Measurements from ENCODE around the gene ATXN1. TPM values are rescaled to one million over a fixed set of nuclear protein-coding genes. Genes with fewer than 3 reads are reported as not detected.

Gene ATXN1
- total RNA-seq, 1 donor from 2014 or later = 107 TPM

DNA sequence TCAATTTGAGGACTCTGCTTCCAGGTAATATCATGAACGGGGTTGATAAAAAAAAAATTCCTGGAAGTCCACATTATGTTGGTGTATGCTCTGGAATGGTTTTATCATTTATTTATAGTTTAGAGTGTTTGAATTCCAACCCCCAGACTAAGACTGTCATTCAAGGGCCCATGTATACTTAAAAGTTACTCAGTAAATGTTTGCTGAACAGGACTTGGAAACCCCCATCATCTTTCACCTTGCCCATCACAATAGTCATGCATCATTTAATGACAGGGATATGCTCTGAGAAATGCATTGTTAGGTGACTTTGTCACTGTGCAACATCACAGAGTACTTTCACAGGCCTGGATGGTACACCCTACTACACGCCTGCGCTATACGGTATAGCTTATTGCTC is 104.8 kb downstream of the ATXN1 start:
- DNase-seq (ENCODE audit: low spot score) = no peak
- H3K27ac Mint-ChIP-seq = no peak overlapping the region
- peaks cover 77% of the 10 kb centered on the region for H3K4me1 Mint-ChIP-seq (ENCODE audit: low read depth)
- H3K27me3 Mint-ChIP-seq (ENCODE audit: insufficient read depth) = no peaks in the 10 kb centered on the region
- peaks cover 49% of the 10 kb centered on the region for H3K36me3 Mint-ChIP-seq (ENCODE audit: low read depth)
- no peak overlapping the region for H3K4me3 Mint-ChIP-seq
- intact Hi-C loops (cut with micrococcal nuclease) = loop anchor here (5.0 kb wide), 2 partner anchors 181 to 301 kb away; no protein-coding TSS in a partner anchor
- H3K9me3 Mint-ChIP-seq = peaks cover 3% of the 10 kb centered on the region

DNA sequence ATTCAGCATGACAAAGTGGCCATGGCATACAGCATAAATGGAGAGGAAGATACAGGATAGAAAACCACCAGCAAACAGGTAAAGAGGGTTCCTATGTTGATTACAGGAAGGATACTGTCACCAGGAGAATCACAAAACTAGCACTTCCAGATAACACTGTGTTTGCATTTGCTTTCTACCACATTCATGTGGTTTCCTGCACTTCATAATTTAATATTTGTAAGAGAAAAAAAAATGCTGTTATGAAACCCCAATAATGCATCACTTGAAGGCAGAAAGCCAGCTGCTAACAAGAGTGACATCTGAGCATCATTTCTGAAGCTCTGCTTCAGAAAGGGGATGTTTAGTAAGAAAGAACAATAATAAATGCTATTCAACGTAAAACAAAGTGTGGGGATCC is 106.6 kb downstream of the ATXN1 start:
- Mint-ChIP-seq H3K27ac (peak overlapping the region; percentile 90), H3K36me3 (ENCODE audit: low read depth) (peaks cover 53% of the 10 kb centered on the region), H3K4me1 (ENCODE audit: low read depth) (peaks cover 79% of the 10 kb centered on the region), H3K9me3 (no peaks in the 10 kb centered on the region), H3K4me3 (peak overlapping the region; percentile 67), H3K27me3 (ENCODE audit: insufficient read depth) (no peaks in the 10 kb centered on the region)
- no peak for DNase-seq (ENCODE audit: low spot score)
- intact Hi-C loops (cut with micrococcal nuclease) = loop anchor here (5.0 kb wide), 2 partner anchors 183 to 303 kb away; no protein-coding TSS in a partner anchor

DNA sequence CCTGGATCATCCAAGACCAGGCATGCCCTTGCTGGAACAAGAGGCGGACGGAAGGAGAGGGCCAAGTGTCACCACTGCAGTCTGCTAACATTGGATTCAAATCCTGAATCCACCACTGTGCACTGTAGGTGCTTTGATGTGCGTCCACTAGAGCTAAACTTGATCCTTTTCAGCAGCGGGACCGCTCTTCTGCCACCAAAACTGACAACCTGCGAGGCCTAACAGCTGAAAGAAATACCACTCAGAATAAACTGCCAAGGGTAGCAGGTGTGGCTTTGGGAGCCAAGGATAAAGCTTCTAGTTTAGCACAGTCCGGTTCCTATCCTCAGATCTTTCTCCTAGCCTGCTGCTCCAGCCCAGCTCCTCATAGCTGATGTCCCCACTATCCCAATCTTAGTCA is 108.0 kb downstream of the ATXN1 start:
- no peaks in the 10 kb centered on the region for H3K9me3 Mint-ChIP-seq
- intact Hi-C loops (cut with micrococcal nuclease) = no loop called here
- H3K4me3 Mint-ChIP-seq = no peak overlapping the region
- peaks cover 49% of the 10 kb centered on the region for H3K36me3 Mint-ChIP-seq (ENCODE audit: low read depth)
- DNase-seq (ENCODE audit: low spot score) = no peak
- H3K27me3 Mint-ChIP-seq (ENCODE audit: insufficient read depth) = no peaks in the 10 kb centered on the region
- peak overlapping the region; percentile 59 for H3K27ac Mint-ChIP-seq
- peaks cover 67% of the 10 kb centered on the region for H3K4me1 Mint-ChIP-seq (ENCODE audit: low read depth)

DNA sequence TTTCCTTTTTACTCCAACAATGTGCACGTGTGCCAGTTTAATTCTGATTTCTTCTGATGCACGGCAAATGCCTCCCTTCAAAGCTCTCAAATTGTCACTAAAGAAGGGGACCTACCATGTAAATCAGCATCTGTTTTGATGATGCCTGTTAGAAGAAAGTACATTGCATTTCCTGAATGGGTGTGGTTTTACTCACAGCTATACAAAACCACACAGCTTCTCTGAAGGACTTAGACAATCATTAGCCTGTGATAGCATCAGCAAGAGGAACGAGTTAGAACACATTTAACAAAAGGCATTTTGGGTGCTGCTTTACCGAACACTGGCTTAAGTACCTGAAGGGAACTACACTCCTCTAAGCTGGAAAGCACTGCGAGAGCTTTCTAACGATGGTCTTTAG is 109.4 kb downstream of the ATXN1 start:
- Mint-ChIP-seq H3K4me1 (ENCODE audit: low read depth) (peaks cover 59% of the 10 kb centered on the region), H3K9me3 (no peaks in the 10 kb centered on the region), H3K27ac (peak overlapping the region; percentile 87), H3K27me3 (ENCODE audit: insufficient read depth) (no peaks in the 10 kb centered on the region), H3K4me3 (peak overlapping the region; percentile 20), H3K36me3 (ENCODE audit: low read depth) (peaks cover 45% of the 10 kb centered on the region)
- peak; percentile 42 for DNase-seq (ENCODE audit: low spot score)
- intact Hi-C loops (cut with micrococcal nuclease) = loop anchor here (2.0 kb wide), 1 partner anchor 17 kb away; no protein-coding TSS in a partner anchor

DNA sequence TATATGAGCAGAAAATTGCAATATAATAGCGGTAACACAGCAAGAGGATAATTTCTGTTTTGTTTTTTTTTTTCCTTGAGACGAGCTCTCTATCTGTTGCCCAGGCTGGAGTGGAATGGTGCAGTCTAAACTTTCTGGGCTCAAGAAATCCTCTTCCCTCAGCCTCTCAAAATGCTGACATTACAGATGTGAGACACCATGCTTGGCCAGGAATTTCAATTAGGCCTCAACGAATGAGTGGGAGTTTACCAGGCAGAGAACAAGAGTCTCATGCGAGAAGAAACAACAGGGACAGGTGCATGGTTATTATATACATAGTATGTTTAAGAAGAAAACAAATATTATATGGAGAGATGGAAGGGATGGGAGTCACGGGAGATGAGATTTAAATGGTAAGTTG is 111.4 kb downstream of the ATXN1 start:
- Mint-ChIP-seq H3K36me3 (ENCODE audit: low read depth) (peaks cover 53% of the 10 kb centered on the region), H3K27ac (no peak overlapping the region), H3K27me3 (ENCODE audit: insufficient read depth) (no peaks in the 10 kb centered on the region), H3K4me3 (no peak overlapping the region), H3K9me3 (no peaks in the 10 kb centered on the region), H3K4me1 (ENCODE audit: low read depth) (peaks cover 67% of the 10 kb centered on the region)
- intact Hi-C loops (cut with micrococcal nuclease) = loop anchor here (2.0 kb wide), 1 partner anchor 15 kb away; no protein-coding TSS in a partner anchor
- no peak for DNase-seq (ENCODE audit: low spot score)

DNA sequence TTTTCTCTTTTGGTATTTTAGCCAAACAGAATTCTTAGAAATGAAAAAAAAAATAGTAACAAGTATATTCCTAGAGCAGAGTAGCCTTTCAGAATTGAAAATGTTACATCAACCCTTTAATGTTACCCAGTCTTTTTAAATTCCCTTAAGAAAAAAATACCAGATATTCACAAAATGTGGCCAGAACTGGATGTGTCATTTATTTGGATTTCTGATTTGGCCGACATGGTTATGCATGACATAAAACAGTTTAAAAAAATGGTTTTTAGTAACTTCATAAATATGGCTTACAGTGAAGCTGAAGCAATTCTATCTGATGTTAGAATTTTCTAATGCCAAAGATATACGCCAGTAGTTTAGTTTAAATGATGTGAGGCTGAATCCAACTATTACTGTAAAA is 112.0 kb downstream of the ATXN1 start:
- intact Hi-C loops (cut with micrococcal nuclease) = no loop called here
- Mint-ChIP-seq H3K9me3 (no peaks in the 10 kb centered on the region), H3K27ac (no peak overlapping the region), H3K4me1 (ENCODE audit: low read depth) (peaks cover 64% of the 10 kb centered on the region), H3K27me3 (ENCODE audit: insufficient read depth) (no peaks in the 10 kb centered on the region), H3K36me3 (ENCODE audit: low read depth) (peaks cover 51% of the 10 kb centered on the region), H3K4me3 (no peak overlapping the region)
- DNase-seq (ENCODE audit: low spot score) = no peak

DNA sequence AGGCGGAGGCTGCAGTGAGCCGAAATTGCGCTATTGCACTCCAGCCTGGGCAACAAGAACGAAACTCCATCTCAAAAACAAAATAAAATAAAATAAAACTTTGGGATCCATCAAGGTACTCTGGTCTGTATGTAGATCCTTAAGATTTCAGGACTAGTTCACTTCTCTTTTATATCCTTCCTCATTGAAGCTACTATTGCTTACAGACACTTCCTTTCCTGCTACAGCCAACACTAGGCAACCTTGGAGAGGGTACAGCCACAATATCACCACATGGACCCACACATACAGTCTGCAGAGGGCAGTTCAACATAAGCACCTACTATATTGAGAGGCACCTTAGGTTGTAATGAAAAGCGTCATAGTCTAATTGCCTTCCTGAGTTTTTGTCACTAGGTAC is 113.3 kb downstream of the ATXN1 start:
- H3K36me3 Mint-ChIP-seq (ENCODE audit: low read depth) = peaks cover 50% of the 10 kb centered on the region
- H3K27me3 Mint-ChIP-seq (ENCODE audit: insufficient read depth) = no peaks in the 10 kb centered on the region
- no peaks in the 10 kb centered on the region for H3K9me3 Mint-ChIP-seq
- intact Hi-C loops (cut with micrococcal nuclease) = no loop called here
- peaks cover 52% of the 10 kb centered on the region for H3K4me1 Mint-ChIP-seq (ENCODE audit: low read depth)
- DNase-seq (ENCODE audit: low spot score) = no peak
- no peak overlapping the region for H3K4me3 Mint-ChIP-seq
- H3K27ac Mint-ChIP-seq = no peak overlapping the region

DNA sequence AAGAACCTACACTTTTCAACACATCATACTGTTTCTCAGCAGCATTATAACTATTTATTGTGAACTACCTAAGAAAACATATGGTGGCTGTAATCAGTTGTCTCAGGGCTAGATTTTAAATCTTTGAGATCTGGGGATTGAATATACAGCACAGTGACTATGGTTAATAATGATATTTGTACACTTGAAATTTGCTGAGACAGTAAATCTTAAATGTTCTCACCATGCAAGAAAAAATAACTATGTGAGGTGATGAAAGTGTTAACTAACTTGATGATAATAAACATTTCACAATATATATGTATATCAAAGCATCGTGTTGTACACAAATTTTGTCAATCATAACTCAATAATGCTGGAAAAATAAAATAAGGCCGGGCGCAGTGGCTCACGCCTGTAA is 113.8 kb downstream of the ATXN1 start:
- no peak overlapping the region for H3K27ac Mint-ChIP-seq
- intact Hi-C loops (cut with micrococcal nuclease) = no loop called here
- H3K9me3 Mint-ChIP-seq = no peaks in the 10 kb centered on the region
- H3K36me3 Mint-ChIP-seq (ENCODE audit: low read depth) = peaks cover 46% of the 10 kb centered on the region
- H3K27me3 Mint-ChIP-seq (ENCODE audit: insufficient read depth) = no peaks in the 10 kb centered on the region
- DNase-seq (ENCODE audit: low spot score) = no peak
- H3K4me1 Mint-ChIP-seq (ENCODE audit: low read depth) = peaks cover 46% of the 10 kb centered on the region
- H3K4me3 Mint-ChIP-seq = no peak overlapping the region

DNA sequence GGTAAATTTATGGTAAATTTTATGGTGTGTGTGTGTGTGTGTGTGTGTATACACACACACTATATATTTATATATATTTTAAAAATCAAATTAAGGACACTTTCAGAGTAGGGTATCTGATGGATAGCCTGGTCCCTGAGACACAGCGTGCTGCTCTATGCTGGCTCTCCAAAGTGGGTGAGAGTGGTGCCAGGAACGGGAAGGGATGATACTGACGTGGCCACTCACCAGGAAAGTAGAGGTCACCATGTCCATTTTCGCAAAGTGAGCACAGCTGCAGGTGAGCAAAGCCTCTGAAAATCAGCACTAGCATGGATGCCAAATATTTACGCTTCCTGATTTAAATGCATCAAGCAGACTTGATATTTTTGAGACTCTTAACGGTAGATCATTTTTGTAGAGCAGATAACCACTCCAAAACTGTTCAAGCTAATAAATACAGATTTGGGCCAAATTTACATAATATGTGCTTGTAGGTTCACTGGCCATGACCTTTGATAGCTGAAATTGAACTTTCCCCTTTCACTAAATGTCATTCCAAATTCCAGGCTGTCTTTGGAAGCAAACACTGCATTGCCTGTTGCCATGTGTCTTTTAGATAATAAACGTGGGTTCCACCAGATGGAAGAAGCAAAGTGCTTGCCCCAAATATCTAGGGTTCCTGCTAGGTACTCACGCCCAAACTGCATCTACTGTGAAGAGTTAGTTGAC is 116.6 kb downstream of the ATXN1 start:
- DNase-seq (ENCODE audit: low spot score) = no peak
- Mint-ChIP-seq H3K9me3 (no peaks in the 10 kb centered on the region), H3K4me3 (no peak overlapping the region), H3K4me1 (ENCODE audit: low read depth) (peaks cover 41% of the 10 kb centered on the region), H3K27me3 (ENCODE audit: insufficient read depth) (no peaks in the 10 kb centered on the region), H3K27ac (no peak overlapping the region), H3K36me3 (ENCODE audit: low read depth) (peaks cover 44% of the 10 kb centered on the region)
- intact Hi-C loops (cut with micrococcal nuclease) = no loop called here

DNA sequence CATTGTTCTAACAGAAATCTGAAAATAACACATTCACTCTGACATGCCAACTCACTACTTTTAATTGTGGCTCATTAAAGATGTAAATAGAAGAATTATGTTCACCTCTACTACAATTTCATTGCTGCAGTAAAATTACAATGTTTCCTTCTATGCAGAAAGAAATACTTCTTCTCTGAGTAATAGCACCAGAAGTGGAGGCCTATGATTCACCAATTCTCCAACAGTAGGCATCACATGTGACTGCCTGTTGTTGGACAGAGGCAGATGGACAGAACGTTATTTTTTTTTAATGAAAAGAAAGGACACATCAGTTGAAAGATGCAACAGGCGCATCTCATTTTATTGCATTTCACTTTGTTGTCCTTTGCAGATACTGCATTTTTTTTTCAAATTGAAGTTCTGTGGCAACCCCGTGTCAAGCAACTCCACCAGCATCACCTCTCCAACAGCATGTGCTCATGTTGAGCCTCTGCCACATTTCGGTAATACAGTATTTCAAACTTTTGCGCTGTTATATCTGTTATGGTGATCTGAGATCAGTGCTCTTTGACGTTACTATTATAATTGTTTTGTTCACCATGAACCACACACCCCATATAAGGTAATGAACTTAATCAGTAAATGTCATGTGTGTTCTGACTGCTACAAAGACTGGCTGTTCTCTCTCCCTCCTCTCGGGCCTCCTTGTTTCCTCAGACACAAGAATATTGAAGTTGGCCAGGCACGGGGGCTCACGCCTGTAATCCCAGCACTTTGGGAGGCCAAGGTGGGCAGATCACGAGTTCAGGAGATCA is 121.4 kb downstream of the ATXN1 start:
- Mint-ChIP-seq H3K27me3 (ENCODE audit: insufficient read depth) (no peaks in the 10 kb centered on the region), H3K4me3 (no peak overlapping the region), H3K4me1 (ENCODE audit: low read depth) (peaks cover 44% of the 10 kb centered on the region), H3K36me3 (ENCODE audit: low read depth) (peaks cover 40% of the 10 kb centered on the region), H3K9me3 (no peaks in the 10 kb centered on the region), H3K27ac (no peak overlapping the region)
- no peak for DNase-seq (ENCODE audit: low spot score)
- intact Hi-C loops (cut with micrococcal nuclease) = loop anchor here (5.0 kb wide), 1 partner anchor 38 kb away; no protein-coding TSS in a partner anchor

DNA sequence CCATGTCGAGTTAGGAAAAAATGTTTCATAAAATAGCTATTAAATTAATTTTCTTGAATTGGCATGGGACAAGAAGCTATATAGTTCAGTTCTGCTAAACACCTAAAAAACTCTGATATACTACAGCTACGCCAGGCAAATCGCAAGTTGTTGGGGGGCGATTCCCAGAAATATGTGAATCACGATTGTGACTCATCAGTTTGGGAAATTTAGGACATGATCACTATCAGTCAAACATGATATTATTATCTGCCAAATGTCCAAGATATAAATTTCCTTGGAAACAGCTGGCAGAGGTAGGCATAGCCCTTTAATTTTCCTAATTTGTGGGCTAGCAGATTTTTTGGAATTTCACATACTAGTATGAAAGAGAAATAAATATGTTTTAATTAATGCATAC is 123.6 kb downstream of the ATXN1 start:
- peaks cover 35% of the 10 kb centered on the region for H3K36me3 Mint-ChIP-seq (ENCODE audit: low read depth)
- H3K4me3 Mint-ChIP-seq = no peak overlapping the region
- no peak overlapping the region for H3K27ac Mint-ChIP-seq
- intact Hi-C loops (cut with micrococcal nuclease) = loop anchor here (5.0 kb wide), 1 partner anchor 35 kb away; no protein-coding TSS in a partner anchor
- DNase-seq (ENCODE audit: low spot score) = no peak
- H3K27me3 Mint-ChIP-seq (ENCODE audit: insufficient read depth) = no peaks in the 10 kb centered on the region
- peaks cover 57% of the 10 kb centered on the region for H3K4me1 Mint-ChIP-seq (ENCODE audit: low read depth)
- H3K9me3 Mint-ChIP-seq = no peaks in the 10 kb centered on the region

DNA sequence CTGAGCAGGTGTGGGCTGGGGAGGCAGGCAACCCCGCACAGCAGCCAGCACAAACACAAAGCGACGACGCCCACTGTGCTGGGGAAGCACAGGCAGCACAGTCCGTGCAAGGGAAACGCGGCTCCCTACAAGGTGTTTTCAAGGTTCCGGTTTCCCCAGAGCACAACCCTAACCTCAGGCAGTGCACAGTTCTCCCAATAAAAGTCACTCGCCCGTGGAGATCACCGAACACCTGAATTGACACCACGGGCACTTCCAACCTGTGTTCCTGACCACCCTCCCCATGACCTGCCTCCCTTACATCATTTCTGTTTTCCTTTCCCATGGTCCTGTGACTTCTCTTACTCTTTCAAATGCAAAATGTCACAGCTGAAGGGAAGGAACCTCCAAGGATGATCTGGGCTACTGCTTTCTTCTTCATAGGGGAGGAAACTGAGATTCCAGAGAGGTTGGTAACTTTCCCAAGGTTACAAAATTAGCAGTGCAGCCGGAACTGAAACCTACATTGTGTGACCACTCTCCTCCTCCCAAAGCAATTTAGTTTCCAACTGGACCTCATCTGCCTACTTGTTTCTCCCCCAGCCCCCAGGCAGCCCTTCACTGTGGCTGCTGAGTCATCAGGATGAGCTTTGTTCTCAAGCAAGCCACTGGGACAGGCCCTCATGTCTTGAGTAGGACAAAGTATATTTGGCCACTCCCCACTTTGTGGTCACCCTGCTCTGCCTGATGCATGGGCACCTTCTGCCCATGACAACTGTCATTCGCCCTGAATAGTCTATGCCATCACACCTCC is 125.3 kb downstream of the ATXN1 start:
- no peaks in the 10 kb centered on the region for H3K9me3 Mint-ChIP-seq
- DNase-seq (ENCODE audit: low spot score) = no peak
- intact Hi-C loops (cut with micrococcal nuclease) = loop anchor here (2.0 to 5.0 kb wide), 2 partner anchors 15 to 34 kb away; no protein-coding TSS in a partner anchor
- H3K4me3 Mint-ChIP-seq = no peak overlapping the region
- peak overlapping the region; percentile 44 for H3K27ac Mint-ChIP-seq
- peaks cover 34% of the 10 kb centered on the region for H3K36me3 Mint-ChIP-seq (ENCODE audit: low read depth)
- peaks cover 55% of the 10 kb centered on the region for H3K4me1 Mint-ChIP-seq (ENCODE audit: low read depth)
- no peaks in the 10 kb centered on the region for H3K27me3 Mint-ChIP-seq (ENCODE audit: insufficient read depth)

All from activated T-helper 1 cell treated with anti-CD3 and anti-CD28 coated beads, Interleukin-12 subunit alpha, Interleukin-12 subunit beta, Interleukin-2, Interleukin-4 antibody, amounts not matched to agents 30 ng/mL and 10 ng/mL and 1 ng/mL, durations not matched to agents 14 hours and 24 hours and 36 hours (primary cell).